WI38 (cell line): Measurements from ENCODE around the gene MUC22.
"Not testable (repeated sequence)": the region's sequence is repeated elsewhere in the genome, so short reads cannot be mapped to it uniquely, and the experiment has no call there.

Source experiments
- H3K4me3 ChIP-seq: 2 replicates; pipeline ENCODE4 v1.5.1; 2011; ENCODE audit warnings: low read depth, mild to moderate bottlenecking, control low read depth, low read length
- TF ChIP-seq, protein P1 (sequence below): IDR thresholded peaks from 2 replicates; pipeline ENCODE4 v1.5.1; 2012; ENCODE audit warnings: low read depth, mild to moderate bottlenecking, control low read depth, low read length

Gene MUC22

DNA sequence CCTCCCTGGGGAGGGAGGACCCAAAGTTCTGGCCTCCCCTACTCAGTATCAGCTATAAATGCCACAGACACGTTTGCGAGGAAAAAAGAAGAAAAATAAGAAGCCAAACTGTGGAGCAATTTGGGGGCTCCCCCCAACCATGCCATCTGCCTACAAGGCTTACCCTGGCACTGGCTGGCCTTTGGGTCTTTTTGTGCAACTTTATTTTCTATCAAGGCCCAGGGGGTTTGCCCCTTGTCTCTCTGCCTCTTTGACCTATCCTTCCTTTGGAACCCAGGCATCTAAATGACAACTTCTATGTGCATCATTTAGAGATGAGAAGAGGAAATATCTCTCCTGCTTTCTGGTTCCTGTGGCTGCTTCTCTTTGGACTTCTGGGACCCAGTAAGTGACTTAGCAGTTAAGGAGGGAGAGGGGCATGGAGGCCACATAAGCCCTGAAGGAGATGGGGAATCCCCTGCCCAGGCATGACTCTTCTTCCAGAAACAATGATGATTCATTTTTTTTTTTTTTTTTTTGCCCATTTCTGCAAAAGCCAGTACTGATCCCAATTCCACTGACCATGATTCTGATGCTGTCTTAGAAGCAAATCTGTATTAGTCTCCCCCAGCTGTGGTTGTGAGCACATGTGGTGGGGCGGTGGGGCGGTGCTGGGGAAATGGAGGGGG, at the start of gene MUC22:
MUC22 (plus strand) TSS at position 82 of the 668 bp plus-strand sequence; CDS start at position 315, 233 bp downstream.
- no peak within 1 kb of the TSS for H3K4me3 ChIP-seq
- TF ChIP-seq, protein P1, sequence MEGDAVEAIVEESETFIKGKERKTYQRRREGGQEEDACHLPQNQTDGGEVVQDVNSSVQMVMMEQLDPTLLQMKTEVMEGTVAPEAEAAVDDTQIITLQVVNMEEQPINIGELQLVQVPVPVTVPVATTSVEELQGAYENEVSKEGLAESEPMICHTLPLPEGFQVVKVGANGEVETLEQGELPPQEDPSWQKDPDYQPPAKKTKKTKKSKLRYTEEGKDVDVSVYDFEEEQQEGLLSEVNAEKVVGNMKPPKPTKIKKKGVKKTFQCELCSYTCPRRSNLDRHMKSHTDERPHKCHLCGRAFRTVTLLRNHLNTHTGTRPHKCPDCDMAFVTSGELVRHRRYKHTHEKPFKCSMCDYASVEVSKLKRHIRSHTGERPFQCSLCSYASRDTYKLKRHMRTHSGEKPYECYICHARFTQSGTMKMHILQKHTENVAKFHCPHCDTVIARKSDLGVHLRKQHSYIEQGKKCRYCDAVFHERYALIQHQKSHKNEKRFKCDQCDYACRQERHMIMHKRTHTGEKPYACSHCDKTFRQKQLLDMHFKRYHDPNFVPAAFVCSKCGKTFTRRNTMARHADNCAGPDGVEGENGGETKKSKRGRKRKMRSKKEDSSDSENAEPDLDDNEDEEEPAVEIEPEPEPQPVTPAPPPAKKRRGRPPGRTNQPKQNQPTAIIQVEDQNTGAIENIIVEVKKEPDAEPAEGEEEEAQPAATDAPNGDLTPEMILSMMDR: no peak

DNA sequence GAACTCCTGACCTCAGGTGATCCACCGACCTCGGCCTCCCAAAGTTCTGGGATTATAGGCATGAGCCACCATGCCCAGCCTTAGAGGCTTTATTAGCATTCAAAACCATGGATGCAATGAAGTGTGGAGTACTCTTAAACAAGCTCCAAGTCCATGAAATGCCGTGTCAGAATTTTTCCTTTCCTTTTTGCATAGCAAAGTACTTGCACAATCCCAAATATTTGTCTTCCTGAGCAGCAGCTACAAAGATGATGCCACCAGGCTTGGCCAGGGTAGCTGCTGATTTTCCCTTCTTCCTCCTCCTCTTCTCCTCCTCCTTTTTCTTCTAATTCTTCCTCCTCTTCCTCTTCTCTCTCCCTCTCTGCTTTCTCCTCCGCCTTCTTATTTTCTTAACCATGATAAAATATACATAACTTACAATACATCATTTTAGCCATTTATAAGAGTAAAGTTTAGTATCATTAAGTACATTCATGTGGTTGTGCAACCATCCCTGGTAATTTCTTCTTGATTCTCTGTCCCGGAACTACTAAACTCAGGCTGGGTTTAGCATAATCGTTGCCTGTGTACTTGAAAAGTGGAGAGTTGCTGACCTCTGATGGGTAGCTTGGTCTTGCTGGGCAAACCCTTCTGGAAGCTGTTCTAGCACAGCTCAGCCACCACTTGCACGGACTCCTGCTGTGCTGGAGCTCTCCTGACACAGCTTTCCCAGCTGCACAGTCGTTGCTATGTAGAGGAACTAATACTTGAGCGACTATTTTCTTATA, 49.2 kb upstream of the MUC22 start:
- TF ChIP-seq, protein P1: no peak
- no peak overlapping the region for H3K4me3 ChIP-seq

DNA sequence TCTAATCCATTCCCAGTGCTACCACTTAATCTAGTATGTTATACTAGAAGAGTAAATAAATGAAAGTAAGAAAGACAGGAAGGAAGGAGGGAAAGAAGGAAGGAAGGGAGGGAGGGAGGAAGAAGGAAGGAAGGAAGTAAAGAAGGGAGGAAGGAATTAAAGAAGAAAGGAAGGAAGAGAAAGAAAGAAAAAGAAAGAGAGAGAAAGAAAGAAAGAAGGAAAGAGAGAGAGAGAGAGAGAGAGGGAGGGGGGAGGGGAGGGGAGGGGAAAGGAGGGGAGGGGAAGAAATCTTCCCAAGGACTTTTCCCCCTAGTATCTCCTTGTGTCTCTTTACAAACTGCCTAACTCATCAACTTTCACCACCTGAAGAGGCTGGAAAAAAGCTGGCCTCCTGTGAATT, 47.6 kb upstream of the MUC22 start:
- TF ChIP-seq, protein P1: no peak

DNA sequence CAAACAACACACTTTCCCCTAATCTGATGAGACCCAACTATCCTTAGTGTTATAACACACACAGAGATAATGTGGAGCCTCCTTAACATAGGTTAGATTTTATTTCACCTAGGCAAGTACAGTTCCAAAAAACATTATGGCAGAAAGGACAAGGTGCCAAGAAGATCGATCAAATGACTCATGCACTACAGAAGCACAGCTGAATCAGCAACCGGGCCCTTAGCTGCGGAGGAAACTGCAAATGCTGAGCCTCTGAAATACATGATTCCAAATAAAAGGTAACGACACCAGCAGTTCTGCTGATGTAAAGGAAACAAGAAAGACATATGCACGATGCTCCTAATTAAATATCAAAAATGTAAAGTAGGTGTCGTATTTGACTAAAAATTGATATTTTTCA, 46.6 kb upstream of the MUC22 start:
- TF ChIP-seq, protein P1: no peak
- no peak overlapping the region for H3K4me3 ChIP-seq

More for the DNA sequence above, 47.6 kb upstream of the MUC22 start:
- no peak overlapping the region for H3K4me3 ChIP-seq

DNA sequence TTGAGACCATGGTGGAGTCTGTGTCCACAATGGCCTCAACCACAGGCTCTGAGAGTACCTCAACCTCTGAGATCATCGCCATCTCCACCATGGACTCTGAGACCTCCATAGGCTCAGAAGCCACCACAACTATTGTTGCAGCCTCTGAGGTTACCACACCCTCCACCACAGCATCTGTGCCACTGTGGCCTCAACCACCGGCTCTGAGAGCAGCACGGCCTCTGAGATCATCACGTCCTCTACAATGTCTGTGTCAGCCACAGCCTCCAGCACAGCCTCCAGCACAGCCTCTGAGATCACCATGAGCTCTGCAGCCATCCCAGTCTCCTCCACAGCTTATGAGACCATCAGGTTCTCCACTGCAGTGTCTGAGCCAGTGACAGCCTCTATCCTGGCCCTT, 46.2 kb upstream of the MUC22 start:
- H3K4me3 ChIP-seq: no peak overlapping the region
- TF ChIP-seq, protein P1: no peak

GRCh38 chr6:30965140-30965601, 45.1 kb upstream of the MUC22 start:
- H3K4me3 ChIP-seq: no peak overlapping the region
- TF ChIP-seq, protein P1: no peak

- no peak overlapping the region for H3K4me3 ChIP-seq
- TF ChIP-seq, protein P1: no peak
Measured at GRCh38 chr6:30966154-30966553, 44.1 kb upstream of the MUC22 start.

DNA sequence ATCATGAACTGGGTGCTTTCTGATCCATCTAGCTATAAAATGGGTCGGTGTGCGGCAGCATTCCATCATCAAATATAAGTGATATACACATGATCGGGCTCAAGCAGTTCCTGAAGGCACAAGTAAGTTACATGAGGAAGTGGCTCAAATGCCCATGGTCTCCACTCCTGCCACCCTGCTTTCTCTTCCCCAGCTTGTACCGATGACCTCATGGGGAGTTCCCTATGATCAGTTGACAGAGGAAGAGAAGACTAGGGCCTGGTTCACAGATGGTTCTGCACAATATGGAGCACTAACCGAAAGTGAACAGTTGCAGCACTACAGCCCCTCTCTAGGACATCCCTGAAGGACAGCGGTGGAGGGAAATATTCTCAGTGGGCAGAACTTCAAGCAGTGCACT, 41.1 kb upstream of the MUC22 start:
- not testable (repeated sequence) for H3K4me3 ChIP-seq
